K562 (cell line): ENCODE results near the gene DARS2. TPM values are rescaled to one million over a fixed set of nuclear protein-coding genes. Genes with fewer than 3 reads are reported as not detected.

ENCODE experiments used
- ATAC-seq: fragments of 200-7000 bp; cut with Tn5 transposase; 3 replicates; pipeline ENCODE4 v1.9.1; 2020; ENCODE audit warnings: moderate library complexity
- BruUV-seq: library from RNA; stranded (reverse); fragments of 400-500 nt; replicated peaks from 2 replicates; lab custom pipeline; 2021; lab: Mats Ljungman, UMichigan
- CTCF ChIA-PET: fragments of 300-600 bp; formaldehyde crosslinking; extraction: SDS; loops from one replicate; lab custom pipeline; 2021; ENCODE audit warnings: low intra/inter-chr PET ratio; lab: Yijun Ruan, JAX
- POLR2A ChIA-PET: fragments of 300-600, 350-650 bp; sonication (Branson Sonifier 250); formaldehyde crosslinking; extraction: SDS; loops from one replicate; lab custom pipeline; 2021; ENCODE audit warnings: antibody characterized with exemption, inconsistent platforms; lab: Yijun Ruan, JAX
- DNase-seq, 4 experiments: peaks; one replicate each; pipeline versions ENCODE4 v3.0.0 to v3.0.0-alpha.2; 2011 to 2018; ENCODE audit warnings: low spot score in 3 of 4, mixed read lengths in 3 of 4; ENCODE audit errors: extremely low read depth in 1 of 4
- FAIRE-seq: peaks from 2 replicates; lab custom pipeline; 2011; peaks lifted over from hg19 to GRCh38; lab: Jason Lieb, UNC
- H2AFZ ChIP-seq: 2 replicates; pipeline ENCODE4 v1.6.0; 2011; ENCODE audit warnings: low read depth, low read length, control low read depth, inconsistent platforms
- H3K27ac ChIP-seq: fragments of 200-600 bp; 3 replicates; pipeline ENCODE4 v1.8.0; 2011; ENCODE audit warnings: low read depth, mild to moderate bottlenecking, control low read depth, inconsistent platforms, low read length, moderate library complexity, mixed read lengths; ENCODE audit errors: extremely low read depth
- H3K27me3 ChIP-seq, 2 experiments: fragments of 300-600 bp in 1 of 2; 2 replicates in 1 of 2; 3 replicates in 1 of 2; pipeline versions ENCODE4 v1.6.0 to v1.8.0; 2011; ENCODE audit warnings: inconsistent platforms in 2 of 2, low read length in 2 of 2, mild to moderate bottlenecking in 1 of 2, mixed read lengths in 1 of 2, moderate library complexity in 1 of 2; ENCODE audit not compliant: control insufficient read depth in 2 of 2, insufficient read depth in 2 of 2
- H3K36me3 ChIP-seq: fragments of 300-600 bp; 3 replicates; pipeline ENCODE4 v1.8.0; 2011; ENCODE audit warnings: mild to moderate bottlenecking, low read length, inconsistent platforms; ENCODE audit not compliant: control insufficient read depth, insufficient read depth
- H3K4me1 ChIP-seq, 2 experiments: fragments of 200-600 bp in 1 of 2; replicated peaks in 1 of 2; 2 replicates in 1 of 2; 3 replicates in 1 of 2; pipeline versions ENCODE4 v1.5.1 to v1.8.0; 2011; ENCODE audit warnings: inconsistent platforms in 2 of 2, low read length in 2 of 2, mild to moderate bottlenecking in 1 of 2, mixed read lengths in 1 of 2, moderate library complexity in 1 of 2; ENCODE audit not compliant: control insufficient read depth in 2 of 2, insufficient read depth in 2 of 2
- H3K4me2 ChIP-seq: 2 replicates; pipeline ENCODE4 v1.6.1; 2011; ENCODE audit warnings: low read length, control low read depth, inconsistent platforms, mixed read lengths; ENCODE audit not compliant: insufficient read depth
- H3K4me3 ChIP-seq: fragments of 200-600 bp; sonication (generic), shearing (Covaris generic); 2 replicates; pipeline ENCODE4 v1.5.1; 2016; ENCODE audit warnings: control low read depth, inconsistent platforms
- H3K79me2 ChIP-seq: fragments of 200-600 bp; 3 replicates; pipeline ENCODE4 v1.8.0; 2011; ENCODE audit warnings: low read length, inconsistent platforms; ENCODE audit not compliant: control insufficient read depth, insufficient read depth
- H3K9ac ChIP-seq, 2 experiments: 2 replicates each; pipeline versions ENCODE4 v1.6.0 to v1.6.1; 2011; ENCODE audit warnings: low read depth in 2 of 2, low read length in 2 of 2, control low read depth in 1 of 2, inconsistent platforms in 1 of 2, mild to moderate bottlenecking in 1 of 2, mixed read lengths in 1 of 2; ENCODE audit not compliant: insufficient read depth in 1 of 2
- H3K9me1 ChIP-seq: one replicate; pipeline ENCODE4 v1.6.0; 2011; ENCODE audit warnings: inconsistent platforms, mild to moderate bottlenecking, low read length, moderate library complexity; ENCODE audit not compliant: control insufficient read depth, insufficient read depth
- H3K9me3 ChIP-seq: replicated peaks from 2 replicates; pipeline ENCODE4 v1.5.1; 2011; ENCODE audit warnings: low read depth, low read length, inconsistent platforms; ENCODE audit not compliant: control insufficient read depth, insufficient read depth
- H4K20me1 ChIP-seq: replicated peaks from 2 replicates; pipeline ENCODE4 v1.6.1; 2011; ENCODE audit warnings: low read length, inconsistent platforms, mixed read lengths; ENCODE audit not compliant: control insufficient read depth, insufficient read depth
- ATF2 ChIP-seq: sonication (generic); formaldehyde crosslinking; IDR thresholded peaks from 2 replicates; pipeline ENCODE4 v1.8.1; 2022; ENCODE audit warnings: missing genetic modification reagents
- BRD9 ChIP-seq: fragments of 450-650 bp; IDR thresholded peaks from 2 replicates; pipeline ENCODE4 v1.6.1; 2018; ENCODE audit warnings: low read depth; ENCODE audit not compliant: partially characterized antibody
- HMGN3 ChIP-seq: IDR thresholded peaks from 2 replicates; pipeline ENCODE4 v1.6.1; 2011; ENCODE audit warnings: borderline replicate concordance, low read depth, mild to moderate bottlenecking, mixed read lengths, low read length; ENCODE audit not compliant: insufficient read length; ENCODE audit errors: extremely low read depth
- NCOA4 ChIP-seq: fragments of 450-650 bp; IDR thresholded peaks from 2 replicates; pipeline ENCODE4 v1.6.1; 2018; ENCODE audit warnings: mild to moderate bottlenecking; ENCODE audit not compliant: partially characterized antibody
- TAF15 ChIP-seq: fragments of 200-400 bp; formaldehyde crosslinking; IDR thresholded peaks from 2 replicates; pipeline ENCODE4 v1.6.1; 2017; ENCODE audit warnings: mild to moderate bottlenecking, low read depth, low read length, moderate library complexity
- TAF9B ChIP-seq: fragments of 450-650 bp; IDR thresholded peaks from 2 replicates; pipeline ENCODE4 v1.6.1; 2018; ENCODE audit warnings: mild to moderate bottlenecking; ENCODE audit not compliant: partially characterized antibody
- ZNF165 ChIP-seq: fragments of 250-450 bp; sonication (Bioruptor Pico); IDR thresholded peaks from 2 replicates; pipeline ENCODE4 v1.4.0; 2020; ENCODE audit warnings: borderline replicate concordance
- ZNF316 ChIP-seq: fragments of 450-650 bp; IDR thresholded peaks from 2 replicates; pipeline ENCODE4 v1.6.1; 2016
- WGBS: fragments of 100-300 bp; shearing (Covaris generic); methylation state at CpG from one replicate; pipeline ENCODE4 v1.1.6; 2016; ENCODE audit warnings: low coverage, mixed read lengths; ENCODE audit not compliant: insufficient coverage; ENCODE audit errors: missing lambda C conversion rate; 5-methylcytosine and 5-hydroxymethylcytosine counted together
- in situ Hi-C: fragments of 300-500 bp; cut with MboI; formaldehyde crosslinking; loops from 4 replicates; pipeline ENCODE4 v1.15.0; 2018; ENCODE audit warnings: inconsistent platforms, mixed read lengths
- intact Hi-C: fragments of 100-400 bp; cut with micrococcal nuclease; formaldehyde crosslinking; loops from 2 replicates; pipeline ENCODE4 v1.14.2; 2022
- polyA plus RNA-seq, 8 experiments: library from polyadenylated mRNA; depleted of rRNA in 4 of 8; stranded (reverse) in 5 of 8; unstranded in 3 of 8; fragments of >200 nt; fragmentation: Nextera tagmentation in 2 of 8; fragmentation: Illumina TruSeq in 1 of 8; extraction: Ambion mirVana in 2 of 8; extraction: Trizol in 1 of 8; gene quantifications; 2 replicates each; pipeline versions ENCODE4 v1.2.1 to v1.2.3, GENCODE V29; 2011 to 2014; ENCODE audit warnings: inconsistent platforms in 1 of 8, missing spikeins in 1 of 8
- total RNA-seq, 7 experiments: library from RNA; depleted of rRNA in 6 of 7; stranded (reverse); fragments of >200 nt in 6 of 7; fragmentation: Illumina TruSeq in 2 of 7; extraction: Trizol in 2 of 7; gene quantifications; 2 replicates each; pipeline versions ENCODE4 v1.2.1 to v1.2.3, GENCODE V29; 2011 to 2021; ENCODE audit warnings: low replicate concordance in 1 of 7
- TF ChIP-seq, protein P1 (sequence below), 2 experiments: fragments of 450-650 bp in 1 of 2; sonication (generic) in 1 of 2; formaldehyde crosslinking; conservative IDR thresholded peaks; 2 replicates each; pipeline versions ENCODE4 v1.4.0 to v1.8.1; 2020 to 2022; ENCODE audit warnings: mild to moderate bottlenecking in 1 of 2, missing genetic modification reagents in 1 of 2
- TF ChIP-seq, protein P2 (sequence below): fragments of 250-450 bp; sonication (Bioruptor Pico); IDR thresholded peaks from 2 replicates; pipeline ENCODE4 v1.5.0; 2021

The DARS2 gene
- total and polyA plus RNA-seq, 9 of the 15 experiments (the other 6 are each of a cell fraction or from before 2014, with no cell fraction given): 36.4 to 96.7 (median 68.6) TPM

- H3K4me2 ChIP-seq: no peak overlapping the region
- POLR2A ChIA-PET: interaction anchor here (0.8 kb wide), 1 partner anchor 25 kb away, joined by 3 read pairs; no protein-coding TSS in a partner anchor
- intact Hi-C loops: no loop called here
- TF ChIP-seq, protein P1, sequence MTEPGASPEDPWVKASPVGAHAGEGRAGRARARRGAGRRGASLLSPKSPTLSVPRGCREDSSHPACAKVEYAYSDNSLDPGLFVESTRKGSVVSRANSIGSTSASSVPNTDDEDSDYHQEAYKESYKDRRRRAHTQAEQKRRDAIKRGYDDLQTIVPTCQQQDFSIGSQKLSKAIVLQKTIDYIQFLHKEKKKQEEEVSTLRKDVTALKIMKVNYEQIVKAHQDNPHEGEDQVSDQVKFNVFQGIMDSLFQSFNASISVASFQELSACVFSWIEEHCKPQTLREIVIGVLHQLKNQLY (CRISPR knock-in tag; conservative IDR thresholded peaks at IDR 0.05): no peak
- TF ChIP-seq HMGN3 (no peak), BRD9 (no peak), NCOA4 (no peak), TAF15 (no peak), ATF2 (CRISPR knock-in tag) (no peak), TAF9B (no peak), ZNF316 (no peak), ZNF165 (CRISPR knock-in tag) (no peak)
- TF ChIP-seq, protein P2, sequence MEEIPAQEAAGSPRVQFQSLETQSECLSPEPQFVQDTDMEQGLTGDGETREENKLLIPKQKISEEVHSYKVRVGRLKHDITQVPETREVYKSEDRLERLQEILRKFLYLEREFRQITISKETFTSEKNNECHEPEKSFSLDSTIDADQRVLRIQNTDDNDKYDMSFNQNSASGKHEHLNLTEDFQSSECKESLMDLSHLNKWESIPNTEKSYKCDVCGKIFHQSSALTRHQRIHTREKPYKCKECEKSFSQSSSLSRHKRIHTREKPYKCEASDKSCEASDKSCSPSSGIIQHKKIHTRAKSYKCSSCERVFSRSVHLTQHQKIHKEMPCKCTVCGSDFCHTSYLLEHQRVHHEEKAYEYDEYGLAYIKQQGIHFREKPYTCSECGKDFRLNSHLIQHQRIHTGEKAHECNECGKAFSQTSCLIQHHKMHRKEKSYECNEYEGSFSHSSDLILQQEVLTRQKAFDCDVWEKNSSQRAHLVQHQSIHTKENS: no peak
- CTCF ChIA-PET: no interaction called here
- H3K9me3 ChIP-seq: no peaks in the 10 kb centered on the region
- H3K4me1 ChIP-seq: no peaks in the 10 kb centered on the region
- no peak overlapping the region for H3K4me3 ChIP-seq
- H4K20me1 ChIP-seq: no peaks in the 10 kb centered on the region
- no TSS peak for BruUV-seq
- no peak overlapping the region for H3K27ac ChIP-seq
- H3K36me3 ChIP-seq: no peaks in the 10 kb centered on the region
- H3K9me1 ChIP-seq: no peaks in the 10 kb centered on the region
- WGBS: 27% methylated on average over 3 of the region's 3 CpGs
- DNase-seq (no peak), FAIRE-seq (no peak), ATAC-seq (no peak)
- in situ Hi-C loops: no loop called here
- H3K27me3 ChIP-seq: no peaks in the 10 kb centered on the region
- no peak overlapping the region for H3K9ac ChIP-seq
- no peak overlapping the region for H2AFZ ChIP-seq
- no peaks in the 10 kb centered on the region for H3K79me2 ChIP-seq
Measured at GRCh38 chr1:173900992-173901391, 76.5 kb downstream of the DARS2 start.
